Measurements from ENCODE around the gene RNASE11.

- no peak for TF ChIP-seq CTCF (IDR thresholded peaks at IDR 0.05; ENCODE audit: borderline replicate concordance, extremely low read depth, low read length, poor library complexity, severe bottlenecking)
- no peak for TF ChIP-seq EZH2 (IDR thresholded peaks at IDR 0.05; ENCODE audit: borderline replicate concordance, low read depth, low read length, severe bottlenecking)
These were observed 42.7 kb upstream of the RNASE11 start for GRCh38 chr14:20630340-20631022.
